Transverse colon (tissue), 4 donors: ENCODE measurements around the gene TMEM200B.

Experiments used
- CTCF ChIP-seq, 5 experiments: fragments of 200-600 bp in 3 of 5; fragments of 450-650 bp in 2 of 5; sonication (generic) in 3 of 5; IDR thresholded peaks; 1 replicate in 2 of 5; 2 replicates in 3 of 5; pipeline ENCODE4 v1.5.1; 2016 to 2017; ENCODE audit warnings: antibody characterized with exemption in 5 of 5, inconsistent platforms in 3 of 5, mild to moderate bottlenecking in 2 of 5, moderate library complexity in 1 of 5
- POLR2AphosphoS5 ChIP-seq, 3 donors: sonication (generic); formaldehyde crosslinking; IDR thresholded peaks; one replicate each; pipeline ENCODE4 v1.6.1; 2016; ENCODE audit warnings: antibody characterized with exemption in 3 of 3

GRCh38 chr1:29121936-29122681, 1.6 kb downstream of the TMEM200B start:
- no peak for TF ChIP-seq CTCF (IDR thresholded peaks at IDR 0.05)
- no peak for TF ChIP-seq POLR2AphosphoS5 (IDR thresholded peaks at IDR 0.05)
